ENCODE results near the gene EMC6.

DNA sequence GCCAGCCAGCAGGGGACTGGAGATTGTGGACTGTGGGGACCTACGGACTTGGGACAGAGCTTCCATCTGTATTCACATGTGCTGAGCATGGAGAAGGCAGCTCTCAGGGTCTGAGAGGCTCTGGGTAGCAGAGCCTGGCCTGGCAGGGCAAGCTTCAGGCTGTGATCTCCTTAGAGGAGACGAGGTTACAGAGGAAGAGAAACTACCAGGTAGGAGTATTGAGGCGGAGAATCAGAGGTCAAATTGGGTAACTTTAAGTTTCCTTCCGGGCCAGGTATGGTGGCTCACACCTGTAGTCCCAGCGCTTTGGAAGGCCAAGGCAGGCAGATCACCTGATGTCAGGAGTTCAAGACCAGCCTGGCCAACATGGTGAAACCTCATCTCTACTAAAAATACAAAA is 23.3 kb upstream of the EMC6 start:
- TF ChIP-seq, protein P1, sequence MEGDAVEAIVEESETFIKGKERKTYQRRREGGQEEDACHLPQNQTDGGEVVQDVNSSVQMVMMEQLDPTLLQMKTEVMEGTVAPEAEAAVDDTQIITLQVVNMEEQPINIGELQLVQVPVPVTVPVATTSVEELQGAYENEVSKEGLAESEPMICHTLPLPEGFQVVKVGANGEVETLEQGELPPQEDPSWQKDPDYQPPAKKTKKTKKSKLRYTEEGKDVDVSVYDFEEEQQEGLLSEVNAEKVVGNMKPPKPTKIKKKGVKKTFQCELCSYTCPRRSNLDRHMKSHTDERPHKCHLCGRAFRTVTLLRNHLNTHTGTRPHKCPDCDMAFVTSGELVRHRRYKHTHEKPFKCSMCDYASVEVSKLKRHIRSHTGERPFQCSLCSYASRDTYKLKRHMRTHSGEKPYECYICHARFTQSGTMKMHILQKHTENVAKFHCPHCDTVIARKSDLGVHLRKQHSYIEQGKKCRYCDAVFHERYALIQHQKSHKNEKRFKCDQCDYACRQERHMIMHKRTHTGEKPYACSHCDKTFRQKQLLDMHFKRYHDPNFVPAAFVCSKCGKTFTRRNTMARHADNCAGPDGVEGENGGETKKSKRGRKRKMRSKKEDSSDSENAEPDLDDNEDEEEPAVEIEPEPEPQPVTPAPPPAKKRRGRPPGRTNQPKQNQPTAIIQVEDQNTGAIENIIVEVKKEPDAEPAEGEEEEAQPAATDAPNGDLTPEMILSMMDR (optimal IDR thresholded peaks at IDR 0.05 in 1 of 3, IDR thresholded peaks at IDR 0.05 in 1 of 3, conservative IDR thresholded peaks at IDR 0.05 in 1 of 3; ENCODE audit: extremely low read depth in 1 of 3, insufficient read depth in 2 of 3, low read length in 3 of 3) = no peak
- no peak for TF ChIP-seq EZH2 (IDR thresholded peaks at IDR 0.05; ENCODE audit: low read length)

All from keratinocyte (primary cell).